H1 (cell line): ENCODE results near the gene PBXIP1. TPM values are rescaled to one million over a fixed set of nuclear protein-coding genes. Genes with fewer than 3 reads are reported as not detected.

Source experiments
- CTCF ChIA-PET: fragments of 300-600 bp; sonication (Branson Sonifier 250); formaldehyde crosslinking; loops from one replicate; lab custom pipeline; 2021; ENCODE audit not compliant: partially characterized antibody; lab: Charles Lee
- POLR2A ChIA-PET: fragments of 300-600 bp; sonication (Branson Sonifier 250); formaldehyde crosslinking; loops from one replicate; lab custom pipeline; 2021; ENCODE audit warnings: inconsistent platforms; ENCODE audit not compliant: partially characterized antibody; lab: Charles Lee
- DNase-seq, 2 experiments: peaks; one replicate each; pipeline versions ENCODE4 v3.0.0 to v3.0.0-alpha.2; 2010 to 2022; ENCODE audit warnings: low spot score in 2 of 2, low read depth in 1 of 2, mixed read lengths in 1 of 2
- FAIRE-seq: peaks from 2 replicates; lab custom pipeline; 2011; peaks lifted over from hg19 to GRCh38; lab: Jason Lieb, UNC
- H2AFZ ChIP-seq: 2 replicates; pipeline ENCODE4 v1.8.1; 2012; ENCODE audit warnings: low read length, inconsistent platforms
- H2AK5ac ChIP-seq: 2 replicates; pipeline ENCODE4 v1.6.1; 2013; ENCODE audit warnings: low read depth, low read length
- H2BK120ac ChIP-seq: replicated peaks from 2 replicates; pipeline ENCODE3; 2013; ENCODE audit warnings: low read depth, low read length, inconsistent platforms
- H2BK12ac ChIP-seq: 2 replicates; pipeline ENCODE4 v1.6.1; 2013; ENCODE audit warnings: low read depth, low read length
- H2BK15ac ChIP-seq: 2 replicates; pipeline ENCODE4 v1.6.1; 2013; ENCODE audit warnings: low read length
- H2BK20ac ChIP-seq: 2 replicates; pipeline ENCODE4 v1.6.1; 2013; ENCODE audit warnings: low read length
- H2BK5ac ChIP-seq: 2 replicates; pipeline ENCODE4 v1.6.1; 2013; ENCODE audit warnings: low read depth, low read length
- H3K14ac ChIP-seq: 2 replicates; pipeline ENCODE4 v1.6.1; 2013; ENCODE audit warnings: inconsistent platforms; ENCODE audit not compliant: insufficient read length
- H3K18ac ChIP-seq: 2 replicates; pipeline ENCODE4 v1.6.1; 2013; ENCODE audit warnings: low read length; ENCODE audit errors: extremely low read depth
- H3K23ac ChIP-seq: 2 replicates; pipeline ENCODE4 v1.6.1; 2013; ENCODE audit warnings: inconsistent platforms; ENCODE audit not compliant: insufficient read length
- H3K23me2 ChIP-seq: 2 replicates; pipeline ENCODE4 v1.6.1; 2013; ENCODE audit warnings: low read depth, low read length
- H3K27ac ChIP-seq: 2 replicates; pipeline ENCODE4 v1.6.1; 2011; ENCODE audit warnings: low read depth, low read length, inconsistent platforms
- H3K27me3 ChIP-seq, 4 experiments: replicated peaks in 1 of 4; 1 replicate in 1 of 4; 2 replicates in 3 of 4; pipeline versions ENCODE4 v1.6.1 to v1.8.1; 2011 to 2013; ENCODE audit warnings: low read length in 3 of 4, mild to moderate bottlenecking in 3 of 4, inconsistent platforms in 2 of 4, mixed read lengths in 2 of 4, moderate library complexity in 1 of 4; ENCODE audit not compliant: control insufficient read depth in 3 of 4, insufficient read depth in 3 of 4; ENCODE audit errors: extremely low read depth in 1 of 4
- H3K36me3 ChIP-seq, 4 experiments: 2 replicates each; pipeline versions ENCODE4 v1.6.1 to v1.8.1; 2011 to 2013; ENCODE audit warnings: mild to moderate bottlenecking in 4 of 4, low read length in 3 of 4, moderate library complexity in 2 of 4, control low read depth in 1 of 4, inconsistent platforms in 1 of 4; ENCODE audit not compliant: insufficient read depth in 4 of 4, control insufficient read depth in 2 of 4
- H3K4ac ChIP-seq: replicated peaks from 2 replicates; pipeline ENCODE3; 2013; ENCODE audit warnings: low read length, low read depth, mixed read lengths, inconsistent platforms; ENCODE audit not compliant: insufficient read length
- H3K4me1 ChIP-seq, 4 experiments: replicated peaks in 1 of 4; 1 replicate in 1 of 4; 2 replicates in 3 of 4; pipeline versions ENCODE4 v1.6.1 to v1.8.1; 2011 to 2013; ENCODE audit warnings: low read length in 3 of 4, inconsistent platforms in 2 of 4, mixed read lengths in 1 of 4; ENCODE audit not compliant: insufficient read depth in 4 of 4, control insufficient read depth in 3 of 4
- H3K4me2 ChIP-seq, 2 experiments: 2 replicates each; pipeline versions ENCODE4 v1.6.1 to v1.8.1; 2011 to 2013; ENCODE audit warnings: low read depth in 2 of 2, low read length in 2 of 2, control low read depth in 1 of 2, inconsistent platforms in 1 of 2, mild to moderate bottlenecking in 1 of 2; ENCODE audit not compliant: insufficient read depth in 1 of 2
- H3K4me3 ChIP-seq, 4 experiments: fragments of 200-600, 300-600 bp in 1 of 4; sonication (generic), shearing (Covaris generic), sonication (Bioruptor Twin) in 1 of 4; 2 replicates each; pipeline versions ENCODE4 v1.5.1 to v1.8.1; 2011 to 2016; ENCODE audit warnings: low read length in 4 of 4, low read depth in 3 of 4, control low read depth in 2 of 4, inconsistent platforms in 2 of 4, mild to moderate bottlenecking in 2 of 4, mixed read lengths in 1 of 4, moderate library complexity in 1 of 4; ENCODE audit not compliant: insufficient read depth in 2 of 4; ENCODE audit errors: extremely low read depth in 1 of 4
- H3K56ac ChIP-seq: replicated peaks from 2 replicates; pipeline ENCODE3; 2013; ENCODE audit warnings: low read depth, mild to moderate bottlenecking, mixed read lengths, low read length, inconsistent platforms; ENCODE audit not compliant: insufficient read length
- H3K79me1 ChIP-seq: 2 replicates; pipeline ENCODE4 v1.6.1; 2013; ENCODE audit warnings: low read depth, low read length, control low read depth
- H3K79me2 ChIP-seq, 2 experiments: 2 replicates each; pipeline versions ENCODE4 v1.6.1 to v1.8.1; 2012 to 2013; ENCODE audit warnings: low read length in 2 of 2, mild to moderate bottlenecking in 2 of 2, inconsistent platforms in 1 of 2; ENCODE audit not compliant: insufficient read depth in 2 of 2, control insufficient read depth in 1 of 2
- H3K9ac ChIP-seq, 4 experiments: replicated peaks in 1 of 4; 1 replicate in 1 of 4; 2 replicates in 3 of 4; pipeline versions ENCODE4 v1.6.1 to v1.8.1; 2011 to 2013; ENCODE audit warnings: low read depth in 3 of 4, low read length in 3 of 4, control low read depth in 2 of 4, mild to moderate bottlenecking in 2 of 4, moderate library complexity in 2 of 4, inconsistent platforms in 1 of 4; ENCODE audit errors: extremely low read depth in 1 of 4
- H3K9me3 ChIP-seq, 2 experiments: 2 replicates each; pipeline versions ENCODE4 v1.6.1 to v1.8.1; 2012 to 2013; ENCODE audit warnings: mild to moderate bottlenecking in 2 of 2, moderate library complexity in 2 of 2, control low read depth in 1 of 2, inconsistent platforms in 1 of 2, low read depth in 1 of 2, low read length in 1 of 2, mixed read lengths in 1 of 2; ENCODE audit not compliant: insufficient read depth in 2 of 2
- H4K20me1 ChIP-seq, 2 experiments: replicated peaks in 1 of 2; 2 replicates each; pipeline versions ENCODE3 to v1.8.1; 2011 to 2013; ENCODE audit warnings: inconsistent platforms in 2 of 2, low read length in 2 of 2, mild to moderate bottlenecking in 1 of 2; ENCODE audit not compliant: insufficient read depth in 2 of 2, control insufficient read depth in 1 of 2
- H4K5ac ChIP-seq: 2 replicates; pipeline ENCODE4 v1.6.1; 2013; ENCODE audit warnings: low read length, low read depth, mixed read lengths, inconsistent platforms; ENCODE audit not compliant: insufficient read length
- H4K8ac ChIP-seq: 2 replicates; pipeline ENCODE4 v1.8.0; 2013; ENCODE audit warnings: mild to moderate bottlenecking, moderate library complexity, low read length, inconsistent platforms; ENCODE audit not compliant: insufficient read depth; ENCODE audit errors: extremely low read depth
- H4K91ac ChIP-seq: replicated peaks from 2 replicates; pipeline ENCODE3; 2013; ENCODE audit warnings: low read length, mixed read lengths, inconsistent platforms; ENCODE audit not compliant: insufficient read length
- ATF3 ChIP-seq: IDR thresholded peaks from 2 replicates; pipeline ENCODE4 v1.6.1; 2011; ENCODE audit warnings: low read depth, mild to moderate bottlenecking, low read length; ENCODE audit not compliant: insufficient read depth
- CHD2 ChIP-seq: IDR thresholded peaks from 2 replicates; pipeline ENCODE4 v1.6.1; 2012; ENCODE audit warnings: low read length, improper control_type of control experiment
- EGR1 ChIP-seq: IDR thresholded peaks from 2 replicates; pipeline ENCODE4 v1.6.1; 2011; ENCODE audit warnings: low read depth, low read length, borderline replicate concordance
- HDAC2 ChIP-seq, 2 experiments: fragments of 300-600 bp in 1 of 2; sonication (generic) in 1 of 2; IDR thresholded peaks; 2 replicates each; pipeline ENCODE4 v1.6.1; 2011 to 2012; ENCODE audit warnings: low read depth in 2 of 2, low read length in 2 of 2, mild to moderate bottlenecking in 2 of 2, moderate library complexity in 2 of 2, borderline replicate concordance in 1 of 2, inconsistent platforms in 1 of 2
- KDM1A ChIP-seq: fragments of 200-600, 300-600 bp; sonication (generic); IDR thresholded peaks from 2 replicates; pipeline ENCODE4 v1.7.1; 2016; ENCODE audit warnings: mild to moderate bottlenecking, low read length, borderline replicate concordance
- NRF1 ChIP-seq: IDR thresholded peaks from 2 replicates; pipeline ENCODE4 v1.6.1; 2011; ENCODE audit warnings: mild to moderate bottlenecking, low read depth, low read length, improper control_type of control experiment
- POU5F1 ChIP-seq: IDR thresholded peaks from 2 replicates; pipeline ENCODE4 v1.6.1; 2011; ENCODE audit warnings: low read depth, mild to moderate bottlenecking, low read length, moderate library complexity
- RNF2 ChIP-seq: fragments of 200-900, 300-1000 bp; sonication (generic); IDR thresholded peaks from 2 replicates; pipeline ENCODE4 v1.7.1; 2016; ENCODE audit warnings: borderline replicate concordance, low read depth, mild to moderate bottlenecking, antibody characterized with exemption, low read length; ENCODE audit not compliant: poor library complexity, severe bottlenecking; ENCODE audit errors: missing control alignments
- TEAD4 ChIP-seq: IDR thresholded peaks from 2 replicates; pipeline ENCODE4 v1.6.1; 2012; ENCODE audit warnings: low read depth, low read length, inconsistent platforms, mixed read lengths
- WGBS, 2 experiments: shearing (Covaris generic) in 1 of 2; methylation state at CpG; one replicate each; pipeline versions ENCODE4 v1.1.6 to v1.1.7; 2013 to 2015; ENCODE audit warnings: low lambda C conversion rate in 2 of 2, mixed read lengths in 2 of 2, inconsistent platforms in 1 of 2, low coverage in 1 of 2, missing lambda C conversion rate in 1 of 2; ENCODE audit not compliant: insufficient replicate concordance in 2 of 2, insufficient coverage in 1 of 2, insufficient read length in 1 of 2; ENCODE audit errors: extremely low coverage in 1 of 2, missing lambda C conversion rate in 1 of 2; 5-methylcytosine and 5-hydroxymethylcytosine counted together
- polyA plus RNA-seq, 7 experiments: library from polyadenylated mRNA; depleted of rRNA in 3 of 7; stranded (reverse) in 5 of 7; unstranded in 2 of 7; fragments of >200 nt in 5 of 7; fragments of 200-250 nt in 2 of 7; gene quantifications; 1 replicate in 5 of 7; 2 replicates in 1 of 7; 4 replicates in 1 of 7; pipeline versions ENCODE4 v1.2.1 to v1.2.3, GENCODE V29; 2011 to 2013; ENCODE audit warnings: missing spikeins in 2 of 7, mixed read lengths in 2 of 7
- total RNA-seq: library from RNA; stranded (reverse); fragmentation: NEBNext Ultra II Directional; extraction: Animal tissue kit (Norgen Biotek cat#: 25700); gene quantifications from 2 replicates; pipeline ENCODE4 v1.2.1, GENCODE V29; 2021

Gene PBXIP1
- total and polyA plus RNA-seq, 2 of the 8 experiments (the other 6 are each of a cell fraction or from before 2014, with no cell fraction given): 12.0 to 19.8 TPM

- Histone ChIP-seq H3K18ac (peak within 1 kb of the TSS; percentile 97), H2AK5ac (no peak within 1 kb of the TSS), H3K4me2 (peak within 1 kb of the TSS; percentile 67 to 81), H3K36me3 (peaks cover 16 to 37% (median 32%) of the 10 kb centered on the region in 4 experiments), H2BK5ac (peak within 1 kb of the TSS; percentile 98), H3K27me3 (no peaks in the 10 kb centered on the region; a peak in 1 of 7 replicates), H4K8ac (peak within 1 kb of the TSS; percentile 98), H3K9me3 (no peaks in the 10 kb centered on the region), H3K56ac (peak within 1 kb of the TSS; percentile 91), H3K9ac (peak within 1 kb of the TSS; percentile 52 to 96 (median 94)), H4K91ac (peak within 1 kb of the TSS; percentile 99), H4K20me1 (peaks cover 1 to 8% of the 10 kb centered on the region in 2 experiments), H3K4me1 (peaks cover 4 to 11% (median 6%) of the 10 kb centered on the region in 4 experiments), H3K4me3 (peak within 1 kb of the TSS; percentile 50 to 84 (median 54)), H3K23me2 (peaks cover under 1% of the 10 kb centered on the region), H2BK20ac (no peak within 1 kb of the TSS), H2BK15ac (peak within 1 kb of the TSS; percentile 99; the same call in 1 of the 2 replicates), H2BK120ac (no peak within 1 kb of the TSS), H3K79me1 (peaks cover 4% of the 10 kb centered on the region), H4K5ac (peak within 1 kb of the TSS; percentile 97), H2BK12ac (peak within 1 kb of the TSS; percentile 98), H3K27ac (peak within 1 kb of the TSS; percentile 99), H3K79me2 (peaks cover 0 to 13% of the 10 kb centered on the region in 2 experiments; a peak in 3 of 4 replicates), H3K4ac (no peak within 1 kb of the TSS), H3K23ac (no peak within 1 kb of the TSS), H2AFZ (no peak within 1 kb of the TSS), H3K14ac (no peak within 1 kb of the TSS)
- ChIA-PET POLR2A (interaction anchor here (0.9 to 18.6 kb wide), 11 partner anchors 9 to 393 kb away, joined by 3 to 662 read pairs (median 4); partner anchors contain the start of genes CHRNB2, CKS1B, FLAD1 and LENEP), CTCF (interaction anchor here (0.6 to 8.2 kb wide), 11 partner anchors 9 to 774 kb away, joined by 3 to 113 read pairs (median 4); partner anchors contain the start of genes ADAM15, LENEP and SHC1)
- 2% methylated on average over 36 of the region's 93 CpGs; no CpG with 5 or more reads in 1 of the 2 experiments for WGBS, 2 experiments
- FAIRE-seq (no peak), DNase-seq (peak in 1 of 2 experiments; percentile 91)
- TF ChIP-seq RNF2 (no peak), CHD2 (no peak), NRF1 (0 out of 2 replicates have a peak, but pooled peaks have one; percentile 2), ATF3 (no peak), KDM1A (no peak), POU5F1 (no peak), TEAD4 (no peak), HDAC2 (IDR thresholded peaks at IDR 0.05; ENCODE audit: borderline replicate concordance in 1 of 2, low read depth in 2 of 2, low read length in 2 of 2) (peak in 1 of 2 experiments; percentile 10; a peak in 1 of 4 replicates), EGR1 (peak; percentile 19; the same call in 1 of the 2 replicates)
Measured at GRCh38 chr1:154961207-154962155, 5.6 kb upstream of the PBXIP1 start, which contains the start of gene PYGO2. TSS of gene PYGO2 (minus strand) at chr1:154961782. CDS start at chr1:154961576, 206 bp downstream.
